ENCODE results near the gene SCIN.
"Not testable (repeated sequence)": the region's sequence is repeated elsewhere in the genome, so short reads cannot be mapped to it uniquely, and the experiment has no call there.

Gene SCIN

GRCh38 chr7:12650080-12650479 is 79.6 kb downstream of the SCIN start:
- no peak for DNase-seq

- no peak for DNase-seq
These were observed 82.6 kb downstream of the SCIN start for GRCh38 chr7:12653110-12653509.

- DNase-seq: no peak
These were observed 83.0 kb downstream of the SCIN start for GRCh38 chr7:12653518-12653917.

- no peak for DNase-seq
These were observed 84.6 kb downstream of the SCIN start for GRCh38 chr7:12655161-12655560.

GRCh38 chr7:12660423-12660822 is 89.9 kb downstream of the SCIN start:
- DNase-seq: not testable (repeated sequence)

- DNase-seq: not testable (repeated sequence)
These were observed 90.5 kb downstream of the SCIN start for GRCh38 chr7:12660986-12661385.

GRCh38 chr7:12661581-12661980 is 91.1 kb downstream of the SCIN start:
- DNase-seq: no peak

GRCh38 chr7:12670000-12670729 is 99.6 kb downstream of the SCIN start:
- no peak for DNase-seq

GRCh38 chr7:12670743-12671520 is 100.4 kb downstream of the SCIN start:
- no peak for DNase-seq

GRCh38 chr7:12673436-12673835 is 102.9 kb downstream of the SCIN start:
- not testable (repeated sequence) for DNase-seq

GRCh38 chr7:12674053-12674452 is 103.5 kb downstream of the SCIN start:
- no peak for DNase-seq

- DNase-seq: no peak
These were observed 104.3 kb downstream of the SCIN start for GRCh38 chr7:12674861-12675260.

GRCh38 chr7:12683678-12684585 is 113.4 kb downstream of the SCIN start:
- no peak for DNase-seq

GRCh38 chr7:12684733-12685132 is 114.2 kb downstream of the SCIN start:
- no peak for DNase-seq

- DNase-seq: peak; percentile 14
These were observed 115.0 kb downstream of the SCIN start for GRCh38 chr7:12685550-12685949.

GRCh38 chr7:12686234-12686890 is 115.8 kb downstream of the SCIN start:
- peak; percentile 91 for DNase-seq

- peak; percentile 88 for DNase-seq
These were observed 116.6 kb downstream of the SCIN start, which contains the start of gene ARL4A for GRCh38 chr7:12686891-12687717. ARL4A (plus strand) TSS chr7:12687633; CDS start chr7:12688255, 622 bp downstream.

GRCh38 chr7:12687718-12688171 is 117.2 kb downstream of the SCIN start:
- DNase-seq: no peak

- DNase-seq: not testable (repeated sequence)
These were observed 118.1 kb downstream of the SCIN start for GRCh38 chr7:12688485-12689170.

- DNase-seq: no peak
These were observed 118.9 kb downstream of the SCIN start for GRCh38 chr7:12689451-12689850.
